ENCODE data around the gene COX20. TPM values are rescaled to one million over a fixed set of nuclear protein-coding genes. Genes with fewer than 3 reads are reported as not detected.

COX20 gene
- total and polyA plus RNA-seq, 2 of the 8 experiments (the other 6 are each of a cell fraction or from before 2014, with no cell fraction given), result 17.5 to 28.8 TPM

DNA sequence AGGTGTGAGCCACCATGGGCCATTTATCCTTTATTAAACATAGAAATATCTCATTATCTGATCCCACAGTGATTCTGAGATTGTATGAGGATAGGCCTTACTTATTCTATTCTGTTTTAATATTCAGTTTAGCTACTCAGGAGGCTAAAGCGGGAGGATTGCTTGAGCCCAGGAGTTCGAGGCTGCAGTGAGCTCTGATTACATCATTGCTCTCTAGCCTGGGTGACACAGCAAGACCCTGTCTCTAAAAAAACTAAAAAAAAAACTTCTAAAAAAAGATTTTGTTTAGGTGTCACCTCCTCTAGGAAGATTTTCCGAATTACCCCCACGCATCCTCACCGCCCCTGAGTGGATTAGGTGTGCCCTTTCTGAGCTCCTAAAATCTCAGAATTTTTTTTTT is 43.2 kb downstream of the COX20 start:
- no peak overlapping the region for H3K14ac ChIP-seq (ENCODE audit: insufficient read length)
- no peak overlapping the region for H4K8ac ChIP-seq (ENCODE audit: extremely low read depth, insufficient read depth, low read length)
- H3K56ac ChIP-seq (replicated peaks; ENCODE audit: insufficient read length, low read depth, low read length), result no peak overlapping the region
- ChIA-PET POLR2A (ENCODE audit: partially characterized antibody) (interaction anchor here (1.0 to 13.0 kb wide), 2 partner anchors 15 kb away, joined by 4 to 102 read pairs; partner anchors contain the start of gene HNRNPU), CTCF (ENCODE audit: partially characterized antibody) (interaction anchor here (0.6 to 1.1 kb wide), 6 partner anchors 20 to 347 kb away, joined by 3 to 8 read pairs (median 3); no protein-coding TSS in a partner anchor)
- no peak overlapping the region for H4K5ac ChIP-seq (ENCODE audit: insufficient read length, low read depth, low read length)
- no peak overlapping the region for H4K91ac ChIP-seq (replicated peaks; ENCODE audit: insufficient read length, low read length)
- no peaks in the 10 kb centered on the region for H3K9me3 ChIP-seq (ENCODE audit: insufficient read depth in 2 of 2, low read depth in 1 of 2, low read length in 1 of 2)
- H3K4me2 ChIP-seq (ENCODE audit: insufficient read depth in 1 of 2, low read depth in 2 of 2, low read length in 2 of 2), result no peak overlapping the region
- no peak overlapping the region for H2BK120ac ChIP-seq (replicated peaks; ENCODE audit: low read depth, low read length)
- no peak overlapping the region for H3K4ac ChIP-seq (replicated peaks; ENCODE audit: insufficient read length, low read depth, low read length)
- H3K23ac ChIP-seq (ENCODE audit: insufficient read length), result no peak overlapping the region
- no peak overlapping the region for H2AFZ ChIP-seq (ENCODE audit: low read length)
- peaks cover 3% of the 10 kb centered on the region; the same call in 1 of the 2 replicates for H3K23me2 ChIP-seq (ENCODE audit: low read depth, low read length)
- H2AK5ac ChIP-seq (ENCODE audit: low read depth, low read length), result no peak overlapping the region
- H3K27ac ChIP-seq (ENCODE audit: low read depth, low read length), result no peak overlapping the region
- H2BK5ac ChIP-seq (ENCODE audit: low read depth, low read length), result no peak overlapping the region
- no peak overlapping the region for H2BK12ac ChIP-seq (ENCODE audit: low read depth, low read length)
- no peak for FAIRE-seq
- DNase-seq (ENCODE audit: low read depth in 1 of 2, low spot score in 2 of 2), result no peak
- no peaks in the 10 kb centered on the region for H3K36me3 ChIP-seq (ENCODE audit: control insufficient read depth in 2 of 4, insufficient read depth in 4 of 4, low read length in 3 of 4)
- TF ChIP-seq EP300 (IDR thresholded peaks at IDR 0.05; ENCODE audit: borderline replicate concordance in 1 of 2, low read depth in 2 of 2, low read length in 2 of 2), result no peak
- H2BK15ac ChIP-seq (ENCODE audit: low read length), result no peak overlapping the region
- peaks cover 1 to 6% (median 5%) of the 10 kb centered on the region in 4 experiments; a peak in 4 of 7 replicates for H3K4me1 ChIP-seq (replicated peaks in 1 of 4; ENCODE audit: control insufficient read depth in 3 of 4, insufficient read depth in 4 of 4, low read length in 3 of 4)
- no peaks in the 10 kb centered on the region for H3K79me1 ChIP-seq (ENCODE audit: low read depth, low read length)
- no peaks in the 10 kb centered on the region for H3K79me2 ChIP-seq (ENCODE audit: control insufficient read depth in 1 of 2, insufficient read depth in 2 of 2, low read length in 2 of 2)
- H3K27me3 ChIP-seq (replicated peaks in 1 of 4; ENCODE audit: control insufficient read depth in 3 of 4, extremely low read depth in 1 of 4, insufficient read depth in 3 of 4, low read length in 3 of 4), result no peaks in the 10 kb centered on the region
- no peaks in the 10 kb centered on the region for H4K20me1 ChIP-seq (replicated peaks in 1 of 2; ENCODE audit: control insufficient read depth in 1 of 2, insufficient read depth in 2 of 2, low read length in 2 of 2)
- no peak overlapping the region for H3K18ac ChIP-seq (ENCODE audit: extremely low read depth, low read length)
- no peak overlapping the region for H3K4me3 ChIP-seq (ENCODE audit: extremely low read depth in 1 of 4, insufficient read depth in 2 of 4, low read depth in 3 of 4, low read length in 4 of 4)
- H3K9ac ChIP-seq (replicated peaks in 1 of 4; ENCODE audit: extremely low read depth in 1 of 4, low read depth in 3 of 4, low read length in 3 of 4), result no peak overlapping the region
- H2BK20ac ChIP-seq (ENCODE audit: low read length), result no peak overlapping the region
- WGBS, 2 experiments (ENCODE audit: extremely low coverage in 1 of 2, insufficient coverage in 1 of 2, insufficient read length in 1 of 2, insufficient replicate concordance in 2 of 2, low coverage in 1 of 2, low lambda C conversion rate in 2 of 2, missing lambda C conversion rate in 1 of 2), result 85% methylated on average over 5 of the region's 5 CpGs; no CpG with 5 or more reads in 1 of the 2 experiments

All from H1 (cell line).